ENCODE results near the gene ECE1.
A peak's percentile ranks its signal among the peaks of the same experiment; 100 is the strongest.
"Not testable (repeated sequence)": the region's sequence is repeated elsewhere in the genome, so short reads cannot be mapped to it uniquely, and the experiment has no call there.

ECE1 gene

DNA sequence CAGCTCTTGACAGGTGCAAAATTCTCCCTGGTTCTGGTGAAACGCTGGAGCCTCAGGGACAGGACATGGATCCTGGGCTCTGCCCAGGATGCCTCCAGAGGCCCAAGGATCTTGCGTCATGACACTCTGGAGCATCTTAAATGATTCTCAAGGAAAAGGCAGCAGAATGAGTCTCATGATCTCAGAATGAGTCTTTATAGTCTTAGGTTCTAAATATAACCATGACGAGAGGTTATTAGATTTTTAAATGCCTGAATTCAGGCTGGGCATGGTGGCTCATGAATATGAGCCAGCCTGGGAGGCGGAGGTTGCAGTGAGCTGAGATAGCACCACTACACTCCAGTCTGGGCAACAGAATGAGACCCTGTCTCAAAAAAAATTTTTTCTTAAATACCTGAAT is 55.5 kb downstream of the ECE1 start:
- H3K4me1 ChIP-seq, result no peaks in the 10 kb centered on the region
- no peaks in the 10 kb centered on the region for H3K27me3 ChIP-seq
- H3K27ac ChIP-seq, result no peak overlapping the region
- no peak overlapping the region for H3K4me3 ChIP-seq
- no peak for DNase-seq
- intact Hi-C loops (cut with DNase I; ENCODE audit: low total_unique reads), result no loop called here
- H3K36me3 ChIP-seq, result peaks cover 85 to 99% (median 94%) of the 10 kb centered on the region in 3 donors
- no peaks in the 10 kb centered on the region for H3K9me3 ChIP-seq
- TF ChIP-seq, protein P1, sequence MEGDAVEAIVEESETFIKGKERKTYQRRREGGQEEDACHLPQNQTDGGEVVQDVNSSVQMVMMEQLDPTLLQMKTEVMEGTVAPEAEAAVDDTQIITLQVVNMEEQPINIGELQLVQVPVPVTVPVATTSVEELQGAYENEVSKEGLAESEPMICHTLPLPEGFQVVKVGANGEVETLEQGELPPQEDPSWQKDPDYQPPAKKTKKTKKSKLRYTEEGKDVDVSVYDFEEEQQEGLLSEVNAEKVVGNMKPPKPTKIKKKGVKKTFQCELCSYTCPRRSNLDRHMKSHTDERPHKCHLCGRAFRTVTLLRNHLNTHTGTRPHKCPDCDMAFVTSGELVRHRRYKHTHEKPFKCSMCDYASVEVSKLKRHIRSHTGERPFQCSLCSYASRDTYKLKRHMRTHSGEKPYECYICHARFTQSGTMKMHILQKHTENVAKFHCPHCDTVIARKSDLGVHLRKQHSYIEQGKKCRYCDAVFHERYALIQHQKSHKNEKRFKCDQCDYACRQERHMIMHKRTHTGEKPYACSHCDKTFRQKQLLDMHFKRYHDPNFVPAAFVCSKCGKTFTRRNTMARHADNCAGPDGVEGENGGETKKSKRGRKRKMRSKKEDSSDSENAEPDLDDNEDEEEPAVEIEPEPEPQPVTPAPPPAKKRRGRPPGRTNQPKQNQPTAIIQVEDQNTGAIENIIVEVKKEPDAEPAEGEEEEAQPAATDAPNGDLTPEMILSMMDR (IDR thresholded peaks at IDR 0.05), result no peak

DNA sequence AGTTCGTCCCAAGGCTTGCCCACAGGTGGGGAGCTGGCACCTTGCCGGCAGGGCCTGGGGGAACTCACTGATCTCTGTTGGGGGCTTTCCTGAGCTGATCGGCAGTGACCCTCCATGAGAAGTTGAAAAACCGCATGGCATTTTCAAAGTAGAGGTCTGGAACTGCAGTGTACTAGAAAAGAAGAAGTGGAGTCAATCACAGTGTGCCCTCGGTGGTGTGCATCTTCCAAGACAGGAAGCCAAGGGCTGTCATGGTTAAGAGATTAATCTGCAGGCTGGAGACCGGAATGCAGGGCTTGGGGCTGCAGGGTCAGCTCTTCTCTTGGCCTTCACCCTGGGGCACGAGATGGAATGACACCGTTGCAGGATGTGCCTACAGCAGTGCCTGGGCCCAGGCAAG is 56.8 kb downstream of the ECE1 start:
- H3K36me3 ChIP-seq, result peaks cover 88 to 99% (median 97%) of the 10 kb centered on the region in 3 donors
- H3K4me3 ChIP-seq, result no peak overlapping the region
- H3K9me3 ChIP-seq, result no peaks in the 10 kb centered on the region
- H3K27ac ChIP-seq, result no peak overlapping the region
- TF ChIP-seq, protein P1 (IDR thresholded peaks at IDR 0.05), result no peak
- no peak for DNase-seq
- intact Hi-C loops (cut with DNase I; ENCODE audit: low total_unique reads), result no loop called here
- H3K4me1 ChIP-seq, result no peaks in the 10 kb centered on the region
- no peaks in the 10 kb centered on the region for H3K27me3 ChIP-seq

DNA sequence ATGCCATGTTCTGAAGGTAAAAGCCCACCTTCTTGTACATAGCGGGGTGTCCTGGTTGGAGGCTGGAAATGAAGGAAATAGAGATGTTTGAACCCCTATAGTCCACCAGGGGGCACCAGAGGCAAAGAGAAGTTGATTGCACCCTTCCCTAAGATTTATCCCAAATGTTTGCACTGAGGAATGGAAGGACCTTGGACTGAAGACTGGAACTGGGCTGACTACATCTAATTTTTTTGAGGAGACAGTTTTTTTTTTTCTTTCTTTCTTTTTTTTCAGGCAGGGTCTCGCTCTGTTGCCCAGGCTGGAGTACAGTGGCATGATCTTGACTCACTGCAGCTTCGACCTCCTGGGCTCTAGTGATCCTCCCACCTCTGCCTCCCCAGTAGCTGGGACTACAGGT is 58.2 kb downstream of the ECE1 start:
- peaks cover 88 to 99% (median 97%) of the 10 kb centered on the region in 3 donors for H3K36me3 ChIP-seq
- DNase-seq, result no peak
- intact Hi-C loops (cut with DNase I; ENCODE audit: low total_unique reads), result no loop called here

DNA sequence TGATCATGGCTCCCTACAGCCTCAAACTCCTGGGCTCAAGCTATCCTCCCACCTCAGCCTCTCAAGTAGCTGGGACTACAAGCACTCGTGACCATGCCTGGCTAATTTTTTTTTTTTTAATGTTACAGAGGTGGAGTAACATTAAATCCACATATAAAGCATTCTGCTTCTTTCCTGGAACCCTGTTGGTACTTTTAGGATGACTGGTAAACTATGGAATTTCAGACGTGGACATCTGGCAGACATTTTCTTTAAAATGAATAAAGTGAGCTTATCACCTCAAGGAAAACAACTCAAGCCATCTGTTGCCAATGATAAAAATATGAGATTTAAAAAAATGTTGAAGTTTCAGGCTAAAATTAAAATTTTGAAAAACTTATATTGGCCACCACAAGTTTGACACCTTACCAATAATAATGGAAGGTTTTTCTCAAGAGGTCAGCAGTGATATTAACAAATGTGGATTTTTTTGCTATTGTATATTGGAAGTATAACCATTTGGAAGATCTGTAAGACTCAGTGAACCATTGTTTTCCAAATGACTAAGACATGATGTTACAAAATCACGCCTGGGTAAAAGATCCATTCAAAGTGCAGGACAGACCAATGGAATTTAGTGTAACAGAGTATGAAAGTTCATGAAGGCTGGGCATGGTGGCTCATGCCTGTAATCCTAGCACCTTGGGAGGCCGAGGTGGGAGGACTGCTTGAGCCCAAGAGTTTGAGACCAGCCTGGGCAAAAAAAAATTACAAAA is 60.8 kb downstream of the ECE1 start:
- H3K27ac ChIP-seq, result no peak overlapping the region
- no peaks in the 10 kb centered on the region for H3K4me1 ChIP-seq
- intact Hi-C loops (cut with DNase I; ENCODE audit: low total_unique reads), result no loop called here
- no peaks in the 10 kb centered on the region for H3K27me3 ChIP-seq
- H3K36me3 ChIP-seq, result peaks cover 88 to 99% (median 97%) of the 10 kb centered on the region in 3 donors
- no peak for DNase-seq
- TF ChIP-seq, protein P1 (IDR thresholded peaks at IDR 0.05), result no peak
- no peak overlapping the region for H3K4me3 ChIP-seq
- no peaks in the 10 kb centered on the region for H3K9me3 ChIP-seq

More for the DNA sequence above, 58.2 kb downstream of the ECE1 start:
- H3K27ac ChIP-seq, result no peak overlapping the region
- H3K4me1 ChIP-seq, result no peaks in the 10 kb centered on the region
- TF ChIP-seq, protein P1 (IDR thresholded peaks at IDR 0.05), result peak; percentile 72 to 87
- H3K4me3 ChIP-seq, result no peak overlapping the region
- H3K9me3 ChIP-seq, result no peaks in the 10 kb centered on the region
- H3K27me3 ChIP-seq, result no peaks in the 10 kb centered on the region

DNA sequence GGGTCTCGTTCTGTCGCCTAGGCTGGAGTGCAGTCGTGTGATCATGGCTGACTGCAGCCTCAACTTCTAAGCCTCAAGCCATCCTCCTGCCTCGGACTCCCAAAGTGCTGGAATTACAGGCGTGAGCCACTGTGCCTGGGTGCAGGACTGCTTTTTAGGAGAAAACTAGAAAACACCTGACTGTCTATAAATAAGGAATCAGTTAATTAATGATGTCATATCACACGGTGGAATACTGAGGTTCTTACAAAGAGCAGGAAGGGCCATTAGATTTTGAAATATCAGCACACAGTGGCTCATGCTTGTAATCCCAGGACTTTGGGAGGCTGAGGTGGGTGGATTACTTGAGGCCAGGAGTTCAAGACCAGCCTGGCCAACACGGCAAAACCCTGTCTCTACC is 62.0 kb downstream of the ECE1 start:
- peaks cover 87 to 99% (median 97%) of the 10 kb centered on the region in 3 donors for H3K36me3 ChIP-seq
- H3K27ac ChIP-seq; H3K9me3 ChIP-seq; intact Hi-C loops (cut with DNase I; ENCODE audit: low total_unique reads); DNase-seq; H3K27me3 ChIP-seq; H3K4me3 ChIP-seq; H3K4me1 ChIP-seq: not testable (repeated sequence)

DNA sequence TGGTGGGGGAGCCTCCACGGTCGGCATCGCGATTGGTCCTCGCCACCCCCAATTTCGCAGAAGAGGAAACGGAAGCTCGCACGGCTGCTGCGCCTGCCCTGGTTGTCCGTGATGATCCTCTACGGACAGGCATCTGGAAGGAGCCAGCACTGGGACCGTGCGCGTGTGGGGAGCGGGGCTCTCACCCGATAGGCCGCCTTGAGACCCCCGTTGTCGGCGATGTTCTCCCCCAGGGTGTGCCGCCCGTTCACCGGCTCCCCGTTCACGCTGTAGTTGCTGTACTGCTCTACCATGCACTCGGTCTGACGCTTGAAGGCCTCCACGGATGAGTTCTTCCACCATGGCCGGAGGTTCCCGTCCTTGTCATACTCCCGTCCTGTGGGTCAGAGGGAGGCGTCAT is 65.2 kb downstream of the ECE1 start:
- Histone ChIP-seq H3K36me3 (peaks cover 83 to 100% (median 97%) of the 10 kb centered on the region in 3 donors), H3K27ac (no peak overlapping the region), H3K27me3 (no peaks in the 10 kb centered on the region), H3K4me3 (no peak overlapping the region), H3K9me3 (no peaks in the 10 kb centered on the region), H3K4me1 (no peaks in the 10 kb centered on the region)
- intact Hi-C loops (cut with DNase I; ENCODE audit: low total_unique reads), result no loop called here
- DNase-seq, result no peak
- TF ChIP-seq, protein P1 (IDR thresholded peaks at IDR 0.05), result no peak
